CD1c-positive myeloid dendritic cell (primary cell): ENCODE measurements around the gene GOLGA8T.
"Not testable (repeated sequence)": the region's sequence is repeated elsewhere in the genome, so short reads cannot be mapped to it uniquely, and the experiment has no call there.

Experiments used
- DNase-seq: peaks from one replicate; pipeline ENCODE4 v3.0.0-alpha.2; 2016; ENCODE audit errors: extremely low spot score

GOLGA8T gene

GRCh38 chr15:30191639-30192038 lies 56.8 kb downstream of the GOLGA8T start:
- not testable (repeated sequence) for DNase-seq

- DNase-seq, result not testable (repeated sequence)
These were observed 57.4 kb downstream of the GOLGA8T start for GRCh38 chr15:30192119-30192745.

- DNase-seq, result not testable (repeated sequence)
These were observed 58.0 kb downstream of the GOLGA8T start for GRCh38 chr15:30192892-30193291.
